GM18868 (cell line): ENCODE measurements around the gene FARP1.

Experiments used
- ATAC-seq: cut with Tn5 transposase; IDR thresholded peaks from one replicate; pipeline ENCODE4 v1.9.1; 2021; ENCODE audit warnings: mild to moderate bottlenecking, moderate library complexity; ENCODE audit not compliant: unreplicated experiment

Gene FARP1

GRCh38 chr13:98451676-98452470, 309.0 kb downstream of the FARP1 start:
- no peak for ATAC-seq

- no peak for ATAC-seq
These were observed 310.3 kb downstream of the FARP1 start for GRCh38 chr13:98452851-98453843.

- ATAC-seq = no peak
These were observed 311.5 kb downstream of the FARP1 start for GRCh38 chr13:98454389-98454881.

GRCh38 chr13:98456413-98456845, 313.5 kb downstream of the FARP1 start:
- no peak for ATAC-seq

GRCh38 chr13:98457053-98457452, 314.2 kb downstream of the FARP1 start:
- no peak for ATAC-seq

GRCh38 chr13:98458431-98458830, 315.5 kb downstream of the FARP1 start:
- ATAC-seq = no peak

GRCh38 chr13:98459171-98459681, 316.3 kb downstream of the FARP1 start:
- ATAC-seq = no peak

- ATAC-seq = no peak
These were observed 317.0 kb downstream of the FARP1 start for GRCh38 chr13:98459721-98460370.

- no peak for ATAC-seq
These were observed 317.6 kb downstream of the FARP1 start for GRCh38 chr13:98460516-98460915.

- ATAC-seq = no peak
These were observed 318.8 kb downstream of the FARP1 start for GRCh38 chr13:98461486-98462240.

- no peak for ATAC-seq
These were observed 319.5 kb downstream of the FARP1 start for GRCh38 chr13:98462241-98462882.

- no peak for ATAC-seq
These were observed 320.1 kb downstream of the FARP1 start for GRCh38 chr13:98462946-98463345.

GRCh38 chr13:98466634-98467236, 323.8 kb downstream of the FARP1 start:
- ATAC-seq = peak; percentile 50

- no peak for ATAC-seq
These were observed 324.5 kb downstream of the FARP1 start for GRCh38 chr13:98467263-98467985.

GRCh38 chr13:98468361-98468760, 325.5 kb downstream of the FARP1 start:
- no peak for ATAC-seq

GRCh38 chr13:98468929-98469328, 326.0 kb downstream of the FARP1 start:
- ATAC-seq = no peak

- ATAC-seq = no peak
These were observed 328.0 kb downstream of the FARP1 start for GRCh38 chr13:98470920-98471319.

GRCh38 chr13:98471934-98472333, 329.0 kb downstream of the FARP1 start:
- ATAC-seq = no peak
